H1 (cell line): ENCODE data around the gene KHDRBS2. TPM values are rescaled to one million over a fixed set of nuclear protein-coding genes. Genes with fewer than 3 reads are reported as not detected.

ENCODE experiments used
- POLR2A ChIP-seq, 2 experiments: IDR thresholded peaks; 1 replicate in 1 of 2; 2 replicates in 1 of 2; pipeline ENCODE4 v1.6.1; 2011; ENCODE audit warnings: low read depth in 2 of 2, low read length in 2 of 2, mild to moderate bottlenecking in 2 of 2; ENCODE audit errors: control extremely low read depth in 1 of 2
- polyA plus RNA-seq, 7 experiments: library from polyadenylated mRNA; depleted of rRNA in 3 of 7; stranded (reverse) in 5 of 7; unstranded in 2 of 7; fragments of >200 nt in 5 of 7; fragments of 200-250 nt in 2 of 7; gene quantifications; 1 replicate in 5 of 7; 2 replicates in 1 of 7; 4 replicates in 1 of 7; pipeline versions ENCODE4 v1.2.1 to v1.2.3, GENCODE V29; 2011 to 2013; ENCODE audit warnings: missing spikeins in 2 of 7, mixed read lengths in 2 of 7
- total RNA-seq: library from RNA; stranded (reverse); fragmentation: NEBNext Ultra II Directional; extraction: Animal tissue kit (Norgen Biotek cat#: 25700); gene quantifications from 2 replicates; pipeline ENCODE4 v1.2.1, GENCODE V29; 2021
- TF ChIP-seq, protein P1 (sequence below): IDR thresholded peaks from 2 replicates; pipeline ENCODE4 v1.6.1; 2012; ENCODE audit warnings: inconsistent platforms
- TF ChIP-seq, protein P2 (sequence below): IDR thresholded peaks from 2 replicates; pipeline ENCODE4 v1.6.1; 2012; ENCODE audit warnings: inconsistent platforms

The KHDRBS2 gene
- total and polyA plus RNA-seq, 2 of the 8 experiments (the other 6 are each of a cell fraction or from before 2014, with no cell fraction given), result 5.2 to 7.7 TPM

DNA sequence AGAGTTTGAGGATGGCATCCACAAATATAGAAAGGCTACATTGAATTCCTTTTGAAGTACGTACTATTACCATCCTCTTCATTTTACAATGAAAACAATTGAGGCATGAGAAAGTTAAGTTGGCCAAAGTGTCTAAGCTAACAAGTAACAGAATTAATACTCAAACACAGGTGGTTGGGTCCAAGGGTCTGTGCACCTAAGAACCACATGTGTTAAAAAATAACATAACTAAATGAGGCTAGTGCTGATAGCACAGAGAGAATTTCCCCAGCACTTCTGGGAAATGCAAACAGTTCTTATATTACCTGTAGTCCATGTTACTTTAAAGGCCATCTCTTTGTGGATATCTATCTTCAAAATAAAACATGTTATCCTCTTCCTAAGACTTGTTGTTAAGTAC lies 10.5 kb upstream of the KHDRBS2 start (continued):
- TF ChIP-seq, protein P1, sequence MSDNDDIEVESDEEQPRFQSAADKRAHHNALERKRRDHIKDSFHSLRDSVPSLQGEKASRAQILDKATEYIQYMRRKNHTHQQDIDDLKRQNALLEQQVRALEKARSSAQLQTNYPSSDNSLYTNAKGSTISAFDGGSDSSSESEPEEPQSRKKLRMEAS, result no peak
- TF ChIP-seq POLR2A (IDR thresholded peaks at IDR 0.05; ENCODE audit: control extremely low read depth in 1 of 2, low read depth in 2 of 2, low read length in 2 of 2), result no peak
- TF ChIP-seq, protein P2, sequence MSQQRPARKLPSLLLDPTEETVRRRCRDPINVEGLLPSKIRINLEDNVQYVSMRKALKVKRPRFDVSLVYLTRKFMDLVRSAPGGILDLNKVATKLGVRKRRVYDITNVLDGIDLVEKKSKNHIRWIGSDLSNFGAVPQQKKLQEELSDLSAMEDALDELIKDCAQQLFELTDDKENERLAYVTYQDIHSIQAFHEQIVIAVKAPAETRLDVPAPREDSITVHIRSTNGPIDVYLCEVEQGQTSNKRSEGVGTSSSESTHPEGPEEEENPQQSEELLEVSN, result no peak
